Cardiac muscle cell (in vitro differentiated cells and primary cell): ENCODE results near the gene NISCH. TPM values are rescaled to one million over a fixed set of nuclear protein-coding genes. Genes with fewer than 3 reads are reported as not detected.
A peak's percentile ranks its signal among the peaks of the same experiment; 100 is the strongest.

ENCODE experiments used
- DNase-seq, 2 donors: peaks; one replicate each; pipeline versions ENCODE4 v3.0.0 to v3.0.0-alpha.2; 2010 to 2017; ENCODE audit warnings: low read depth in 1 of 2, low spot score in 1 of 2
- H3K27ac ChIP-seq: fragments of 200-600 bp; sonication (generic); 2 replicates; pipeline ENCODE4 v1.5.1; 2016
- H3K27me3 ChIP-seq: fragments of 200-600 bp; sonication (generic); 2 replicates; pipeline ENCODE4 v1.6.0; 2016; ENCODE audit warnings: control low read depth
- H3K36me3 ChIP-seq: fragments of 200-600 bp; sonication (generic); 2 replicates; pipeline ENCODE4 v1.5.1; 2016; ENCODE audit warnings: control low read depth
- H3K4me1 ChIP-seq: fragments of 200-600 bp; sonication (generic); 2 replicates; pipeline ENCODE4 v1.8.1; 2017; ENCODE audit warnings: low read depth, mild to moderate bottlenecking, mixed run types
- H3K4me3 ChIP-seq: fragments of 200-600 bp; sonication (generic); 2 replicates; pipeline ENCODE4 v1.5.1; 2016; ENCODE audit warnings: mild to moderate bottlenecking
- H3K9me3 ChIP-seq: fragments of 200-600 bp; sonication (generic); 2 replicates; pipeline ENCODE4 v1.5.1; 2017; ENCODE audit warnings: low read depth, mild to moderate bottlenecking, control low read depth
- polyA plus RNA-seq: library from polyadenylated mRNA; unstranded; fragments of >200 nt; fragmentation: Nextera tagmentation; extraction: Ambion mirVana; gene quantifications from 2 replicates; pipeline ENCODE4 v1.2.1, GENCODE V29; 2016
- total RNA-seq: library from RNA; depleted of rRNA; stranded (reverse); fragments of >200 nt; gene quantifications from 2 replicates; pipeline ENCODE4 v1.2.3, GENCODE V29; 2016
- TF ChIP-seq, protein P1 (sequence below): IDR thresholded peaks from 2 replicates; pipeline ENCODE4 v1.5.1; 2012; ENCODE audit warnings: low read depth, mild to moderate bottlenecking, low read length

NISCH gene
- total and polyA plus RNA-seq, 2 experiments from 2014 or later: 80.8 to 205 TPM

DNA sequence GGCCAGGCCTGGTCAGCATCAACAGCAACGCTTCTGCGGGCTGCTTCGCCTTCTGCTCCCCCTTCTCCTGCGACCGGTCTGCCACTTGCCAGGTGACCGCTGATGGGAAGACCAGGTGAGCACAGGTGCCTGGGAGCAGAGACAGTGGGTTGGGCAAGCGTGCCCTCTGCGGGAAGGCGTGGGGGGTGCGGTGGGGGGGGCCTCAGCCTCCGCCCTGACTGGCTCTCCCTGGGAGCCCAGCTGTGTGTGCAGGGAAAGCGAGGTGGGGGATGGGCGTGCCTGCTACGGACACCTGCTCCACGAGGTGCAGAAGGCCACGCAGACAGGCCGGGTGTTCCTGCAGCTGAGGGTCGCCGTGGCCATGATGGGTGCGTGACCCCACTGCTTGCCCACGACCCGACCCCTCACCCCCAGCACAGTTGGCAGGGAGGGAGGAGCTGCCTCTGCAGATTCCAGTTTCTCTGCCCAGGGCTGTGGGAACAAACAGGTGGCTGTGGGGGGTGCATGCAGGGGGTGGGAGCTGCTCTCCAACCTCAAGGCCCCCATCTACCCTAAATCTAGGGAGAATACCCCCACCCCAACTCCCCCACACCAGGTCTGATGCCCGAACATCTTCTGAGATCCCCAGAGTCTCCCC is 48.5 kb downstream of the NISCH start:
- no peak for DNase-seq
- no peaks in the 10 kb centered on the region for H3K4me1 ChIP-seq
- no peaks in the 10 kb centered on the region for H3K27me3 ChIP-seq
- no peak overlapping the region for H3K4me3 ChIP-seq
- H3K9me3 ChIP-seq: no peaks in the 10 kb centered on the region
- TF ChIP-seq, protein P1, sequence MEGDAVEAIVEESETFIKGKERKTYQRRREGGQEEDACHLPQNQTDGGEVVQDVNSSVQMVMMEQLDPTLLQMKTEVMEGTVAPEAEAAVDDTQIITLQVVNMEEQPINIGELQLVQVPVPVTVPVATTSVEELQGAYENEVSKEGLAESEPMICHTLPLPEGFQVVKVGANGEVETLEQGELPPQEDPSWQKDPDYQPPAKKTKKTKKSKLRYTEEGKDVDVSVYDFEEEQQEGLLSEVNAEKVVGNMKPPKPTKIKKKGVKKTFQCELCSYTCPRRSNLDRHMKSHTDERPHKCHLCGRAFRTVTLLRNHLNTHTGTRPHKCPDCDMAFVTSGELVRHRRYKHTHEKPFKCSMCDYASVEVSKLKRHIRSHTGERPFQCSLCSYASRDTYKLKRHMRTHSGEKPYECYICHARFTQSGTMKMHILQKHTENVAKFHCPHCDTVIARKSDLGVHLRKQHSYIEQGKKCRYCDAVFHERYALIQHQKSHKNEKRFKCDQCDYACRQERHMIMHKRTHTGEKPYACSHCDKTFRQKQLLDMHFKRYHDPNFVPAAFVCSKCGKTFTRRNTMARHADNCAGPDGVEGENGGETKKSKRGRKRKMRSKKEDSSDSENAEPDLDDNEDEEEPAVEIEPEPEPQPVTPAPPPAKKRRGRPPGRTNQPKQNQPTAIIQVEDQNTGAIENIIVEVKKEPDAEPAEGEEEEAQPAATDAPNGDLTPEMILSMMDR: no peak
- H3K27ac ChIP-seq: no peak overlapping the region
- H3K36me3 ChIP-seq: no peaks in the 10 kb centered on the region

DNA sequence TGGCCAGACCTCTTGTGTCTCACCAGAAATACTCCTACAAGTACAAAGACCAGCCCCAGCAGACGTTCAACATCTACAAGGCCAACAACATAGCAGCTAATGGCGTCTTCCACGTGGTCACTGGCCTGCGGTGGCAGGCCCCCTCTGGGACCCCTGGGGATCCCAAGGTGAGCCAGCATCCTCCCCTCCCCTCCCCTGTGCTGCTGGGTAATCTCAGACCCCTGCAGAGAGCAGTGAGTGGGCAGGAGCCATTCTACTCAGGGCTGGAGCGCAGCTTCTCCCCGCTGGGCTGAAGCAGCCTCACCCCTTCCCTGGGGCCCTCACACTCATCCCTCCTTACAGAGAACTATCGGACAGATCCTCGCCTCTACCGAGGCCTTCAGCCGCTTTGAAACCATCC is 49.6 kb downstream of the NISCH start:
- TF ChIP-seq, protein P1: no peak
- no peaks in the 10 kb centered on the region for H3K4me1 ChIP-seq
- H3K9me3 ChIP-seq: no peaks in the 10 kb centered on the region
- no peak for DNase-seq
- no peaks in the 10 kb centered on the region for H3K27me3 ChIP-seq
- H3K36me3 ChIP-seq: no peaks in the 10 kb centered on the region
- H3K27ac ChIP-seq: no peak overlapping the region
- H3K4me3 ChIP-seq: no peak overlapping the region

DNA sequence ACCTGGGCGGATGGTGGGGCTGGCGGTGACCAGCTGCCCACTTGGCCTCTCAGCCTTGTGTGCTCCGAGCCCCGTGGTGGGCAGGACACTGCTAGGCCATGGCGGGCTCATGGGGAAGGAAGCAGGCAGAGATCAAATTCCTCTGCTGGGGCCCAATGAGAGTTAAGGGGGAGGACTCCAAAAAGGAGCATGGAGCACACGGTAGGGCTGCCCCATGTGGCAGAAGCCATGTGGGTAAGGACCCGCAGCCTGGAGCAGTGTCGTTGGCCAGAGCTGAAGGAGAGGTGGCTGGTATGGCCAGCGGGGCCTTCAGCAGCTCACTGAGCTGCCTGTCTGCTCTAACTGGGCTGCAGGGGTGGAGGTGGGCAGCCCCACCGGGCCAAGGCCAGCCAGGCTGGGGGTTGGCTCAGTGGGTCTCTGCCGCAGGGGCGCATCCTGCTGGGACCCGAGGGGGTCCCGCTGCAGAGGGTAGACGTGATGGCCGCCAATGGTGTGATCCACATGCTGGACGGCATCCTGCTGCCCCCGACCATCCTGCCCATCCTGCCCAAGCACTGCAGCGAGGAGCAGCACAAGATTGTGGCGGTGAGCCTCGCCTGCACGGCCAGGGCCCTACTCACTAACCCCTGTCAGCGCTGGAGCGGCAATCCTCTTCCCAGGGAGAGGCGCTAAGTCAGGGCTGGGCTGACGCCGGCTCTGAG is 51.0 kb downstream of the NISCH start:
- Histone ChIP-seq H3K4me1 (no peaks in the 10 kb centered on the region), H3K4me3 (no peak overlapping the region), H3K36me3 (no peaks in the 10 kb centered on the region), H3K27me3 (no peaks in the 10 kb centered on the region), H3K27ac (no peak overlapping the region), H3K9me3 (no peaks in the 10 kb centered on the region)
- TF ChIP-seq, protein P1: no peak
- DNase-seq: no peak

DNA sequence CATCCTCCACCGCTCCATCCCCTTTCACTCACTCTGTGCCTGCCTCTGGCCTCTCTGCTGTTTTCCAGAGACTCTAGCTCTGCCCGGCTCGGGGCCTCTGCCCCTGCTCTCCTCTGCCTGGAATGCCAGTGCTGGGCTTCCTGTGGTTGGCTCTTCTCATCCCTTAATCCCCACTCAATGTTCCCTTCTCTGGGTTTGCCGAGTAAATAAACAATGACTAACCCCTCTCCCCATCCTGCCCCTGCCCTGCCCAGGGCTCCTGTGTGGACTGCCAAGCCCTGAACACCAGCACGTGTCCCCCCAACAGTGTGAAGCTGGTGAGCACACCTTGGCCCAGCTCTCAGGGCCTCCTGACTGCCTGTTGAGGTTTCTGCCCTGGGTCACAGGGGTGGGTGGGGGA is 52.0 kb downstream of the NISCH start:
- peak in 1 of 2 donors; percentile 27 for DNase-seq
- H3K27ac ChIP-seq: no peak overlapping the region
- no peaks in the 10 kb centered on the region for H3K36me3 ChIP-seq
- TF ChIP-seq, protein P1: no peak
- no peak overlapping the region for H3K4me3 ChIP-seq
- H3K4me1 ChIP-seq: no peaks in the 10 kb centered on the region
- H3K27me3 ChIP-seq: no peaks in the 10 kb centered on the region
- no peaks in the 10 kb centered on the region for H3K9me3 ChIP-seq

DNA sequence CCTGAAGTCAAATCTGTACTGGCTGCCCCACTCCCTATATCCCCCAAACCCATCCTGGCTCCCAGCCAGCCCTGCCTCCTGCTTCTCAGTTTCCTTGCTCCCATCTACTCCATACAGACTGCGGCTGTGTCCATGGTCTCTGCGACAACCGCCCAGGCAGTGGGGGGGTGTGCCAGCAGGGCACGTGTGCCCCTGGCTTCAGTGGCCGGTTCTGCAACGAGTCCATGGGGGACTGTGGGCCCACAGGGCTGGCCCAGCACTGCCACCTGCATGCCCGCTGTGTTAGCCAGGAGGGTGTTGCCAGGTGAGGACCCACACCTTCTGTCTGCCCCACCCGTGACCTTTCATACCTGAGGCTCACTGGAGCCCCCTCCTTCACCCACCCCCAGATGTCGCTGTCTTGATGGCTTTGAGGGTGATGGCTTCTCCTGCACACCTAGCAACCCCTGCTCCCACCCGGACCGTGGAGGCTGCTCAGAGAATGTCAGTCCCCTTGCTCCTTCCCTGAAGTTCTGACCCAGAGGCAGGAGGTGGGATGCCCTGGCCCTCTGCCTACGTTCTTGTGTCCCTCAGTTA is 54.4 kb downstream of the NISCH start:
- no peak for DNase-seq
- H3K27ac ChIP-seq: no peak overlapping the region
- H3K9me3 ChIP-seq: no peaks in the 10 kb centered on the region
- no peak overlapping the region for H3K4me3 ChIP-seq
- H3K36me3 ChIP-seq: no peaks in the 10 kb centered on the region
- TF ChIP-seq, protein P1: no peak
- no peaks in the 10 kb centered on the region for H3K27me3 ChIP-seq
- H3K4me1 ChIP-seq: no peaks in the 10 kb centered on the region
